Measurements from ENCODE around the gene LDLRAD4. TPM values are rescaled to one million over a fixed set of nuclear protein-coding genes. Genes with fewer than 3 reads are reported as not detected.

LDLRAD4 gene
- total and polyA plus RNA-seq, 2 donors (not counting 1 experiment from before 2014, with no cell fraction given) = 13.9 to 35.7 TPM

DNA sequence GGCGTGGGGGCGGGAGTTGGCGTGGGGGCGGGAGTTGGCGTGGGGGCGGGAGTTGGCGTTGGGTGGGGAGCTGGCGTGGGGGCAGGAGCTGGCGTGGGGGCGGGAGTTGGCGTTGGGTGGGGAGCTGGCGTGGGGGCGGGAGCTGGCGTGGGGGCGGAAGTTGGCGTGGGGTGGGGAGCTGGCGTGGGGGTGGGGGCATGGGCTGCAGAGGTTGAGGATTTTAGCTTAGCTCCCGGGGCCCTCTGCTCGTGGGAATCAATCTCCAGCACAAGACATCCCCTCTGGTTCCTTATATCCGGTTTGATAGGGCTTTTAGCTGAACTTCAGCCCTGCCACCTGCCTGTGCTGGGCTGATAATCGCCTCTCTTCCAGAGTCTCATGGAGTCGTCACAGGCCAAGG is 177.0 kb downstream of the LDLRAD4 start:
- Histone ChIP-seq H4K20me1 (ENCODE audit: control insufficient read depth, insufficient read depth, low read length, poor library complexity, severe bottlenecking) (no peaks in the 10 kb centered on the region), H3K9me3 (ENCODE audit: control extremely low read depth in 1 of 3, control insufficient read depth in 2 of 3, insufficient read depth in 1 of 3, low read length in 2 of 3) (no peaks in the 10 kb centered on the region), H2AFZ (ENCODE audit: insufficient read depth, low read depth, low read length, poor library complexity, severe bottlenecking) (no peak overlapping the region), H3K4me2 (replicated peaks; ENCODE audit: low read depth, low read length, poor library complexity, severe bottlenecking) (no peak overlapping the region), H3K36me3 (replicated peaks in 1 of 2; ENCODE audit: control extremely low read depth in 1 of 2, control insufficient read depth in 1 of 2, extremely low read depth in 1 of 2, insufficient read depth in 2 of 2, low read length in 1 of 2) (no peaks in the 10 kb centered on the region), H3K9ac (ENCODE audit: low read length) (no peak overlapping the region), H3K79me2 (ENCODE audit: control insufficient read depth, insufficient read depth, low read length) (no peaks in the 10 kb centered on the region), H3K27me3 (replicated peaks in 1 of 4; ENCODE audit: control extremely low read depth in 1 of 4, control insufficient read depth in 3 of 4, insufficient read depth in 4 of 4, low read length in 3 of 4) (no peaks in the 10 kb centered on the region), H3K27ac (ENCODE audit: low read length in 2 of 2) (no peak overlapping the region), H3K4me3 (ENCODE audit: control extremely low read depth in 1 of 5, extremely low read depth in 1 of 5, insufficient read depth in 1 of 5, low read depth in 2 of 5, low read length in 4 of 5) (no peak overlapping the region), H3K4me1 (ENCODE audit: control insufficient read depth in 2 of 2, insufficient read depth in 2 of 2, low read length in 2 of 2) (no peaks in the 10 kb centered on the region)
- ATAC-seq (ENCODE audit: low read depth) (no peak), DNase-seq (no peak)
- ChIA-PET POLR2A (interaction anchor here (0.6 kb wide), 1 partner anchor 216 kb away, joined by 3 read pairs; no protein-coding TSS in a partner anchor), CTCF (no interaction called here)
- TF ChIP-seq, protein P1, sequence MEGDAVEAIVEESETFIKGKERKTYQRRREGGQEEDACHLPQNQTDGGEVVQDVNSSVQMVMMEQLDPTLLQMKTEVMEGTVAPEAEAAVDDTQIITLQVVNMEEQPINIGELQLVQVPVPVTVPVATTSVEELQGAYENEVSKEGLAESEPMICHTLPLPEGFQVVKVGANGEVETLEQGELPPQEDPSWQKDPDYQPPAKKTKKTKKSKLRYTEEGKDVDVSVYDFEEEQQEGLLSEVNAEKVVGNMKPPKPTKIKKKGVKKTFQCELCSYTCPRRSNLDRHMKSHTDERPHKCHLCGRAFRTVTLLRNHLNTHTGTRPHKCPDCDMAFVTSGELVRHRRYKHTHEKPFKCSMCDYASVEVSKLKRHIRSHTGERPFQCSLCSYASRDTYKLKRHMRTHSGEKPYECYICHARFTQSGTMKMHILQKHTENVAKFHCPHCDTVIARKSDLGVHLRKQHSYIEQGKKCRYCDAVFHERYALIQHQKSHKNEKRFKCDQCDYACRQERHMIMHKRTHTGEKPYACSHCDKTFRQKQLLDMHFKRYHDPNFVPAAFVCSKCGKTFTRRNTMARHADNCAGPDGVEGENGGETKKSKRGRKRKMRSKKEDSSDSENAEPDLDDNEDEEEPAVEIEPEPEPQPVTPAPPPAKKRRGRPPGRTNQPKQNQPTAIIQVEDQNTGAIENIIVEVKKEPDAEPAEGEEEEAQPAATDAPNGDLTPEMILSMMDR (IDR thresholded peaks at IDR 0.05) = no peak
- no peak for TF ChIP-seq EZH2 (IDR thresholded peaks at IDR 0.05; ENCODE audit: borderline replicate concordance, insufficient read depth, low read depth, low read length, poor library complexity, severe bottlenecking)
- Mint-ChIP-seq H3K27ac (no peak overlapping the region), H3K9me3 (ENCODE audit: insufficient read depth) (no peaks in the 10 kb centered on the region), H3K27me3 (peaks cover 3% of the 10 kb centered on the region), H3K4me3 (no peak overlapping the region), H3K4me1 (no peaks in the 10 kb centered on the region)
- WGBS (ENCODE audit: insufficient coverage) = 87% methylated on average over 3 of the region's 22 CpGs
- intact Hi-C loops (cut with micrococcal nuclease) = no loop called here

DNA sequence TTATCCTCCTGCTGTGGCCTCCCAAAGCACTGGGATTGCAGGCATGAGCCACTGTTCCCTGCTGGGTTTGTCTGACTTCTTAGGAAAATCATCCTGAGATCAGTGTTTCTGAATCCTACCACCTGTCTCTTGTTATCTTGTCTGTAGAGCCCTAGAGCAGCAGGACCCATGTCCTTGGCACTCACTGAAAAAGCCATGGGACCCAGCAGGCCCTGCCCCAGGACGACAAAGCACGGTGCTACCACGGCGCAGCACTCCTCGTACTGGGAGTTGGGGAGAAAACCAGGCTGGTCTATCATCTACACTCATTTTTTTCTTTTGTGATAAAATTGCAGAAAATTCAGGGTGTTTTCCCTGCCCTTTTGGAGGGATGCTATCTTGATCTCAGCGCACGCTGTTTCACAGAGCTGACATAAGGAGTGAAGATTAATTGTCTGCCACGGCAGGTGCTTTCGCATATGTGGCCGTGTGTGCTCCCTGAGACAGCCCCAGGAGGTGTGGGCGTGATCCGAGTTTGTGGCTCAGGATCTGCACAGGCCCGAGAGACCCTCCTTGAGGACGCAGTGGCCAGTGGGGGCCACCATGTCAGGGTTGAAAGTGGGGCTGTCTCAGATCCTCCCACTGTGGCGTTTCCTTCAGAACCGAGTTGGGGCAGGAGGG is 179.1 kb downstream of the LDLRAD4 start:
- no peaks in the 10 kb centered on the region for H3K9me3 Mint-ChIP-seq (ENCODE audit: insufficient read depth)
- ATAC-seq (ENCODE audit: low read depth) (no peak), DNase-seq (no peak)
- H2AFZ ChIP-seq (ENCODE audit: insufficient read depth, low read depth, low read length, poor library complexity, severe bottlenecking) = no peak overlapping the region
- H3K79me2 ChIP-seq (ENCODE audit: control insufficient read depth, insufficient read depth, low read length) = no peaks in the 10 kb centered on the region
- no peaks in the 10 kb centered on the region for H4K20me1 ChIP-seq (ENCODE audit: control insufficient read depth, insufficient read depth, low read length, poor library complexity, severe bottlenecking)
- intact Hi-C loops (cut with micrococcal nuclease) = no loop called here
- no peaks in the 10 kb centered on the region for H3K4me1 Mint-ChIP-seq
- H3K27ac ChIP-seq (ENCODE audit: low read length in 2 of 2) = no peak overlapping the region
- CTCF ChIA-PET = no interaction called here
- TF ChIP-seq EZH2 (IDR thresholded peaks at IDR 0.05; ENCODE audit: borderline replicate concordance, insufficient read depth, low read depth, low read length, poor library complexity, severe bottlenecking) = no peak
- TF ChIP-seq, protein P1 (IDR thresholded peaks at IDR 0.05) = no peak
- 94% methylated on average over 11 of the region's 16 CpGs for WGBS (ENCODE audit: insufficient coverage)
- POLR2A ChIA-PET = no interaction called here
- peaks cover 3% of the 10 kb centered on the region for H3K27me3 Mint-ChIP-seq
- H3K9ac ChIP-seq (ENCODE audit: low read length) = no peak overlapping the region
- H3K27ac Mint-ChIP-seq = no peak overlapping the region
- H3K4me3 Mint-ChIP-seq = no peak overlapping the region
- H3K9me3 ChIP-seq (ENCODE audit: control extremely low read depth in 1 of 3, control insufficient read depth in 2 of 3, insufficient read depth in 1 of 3, low read length in 2 of 3) = no peaks in the 10 kb centered on the region
- H3K36me3 ChIP-seq (replicated peaks in 1 of 2; ENCODE audit: control extremely low read depth in 1 of 2, control insufficient read depth in 1 of 2, extremely low read depth in 1 of 2, insufficient read depth in 2 of 2, low read length in 1 of 2) = no peaks in the 10 kb centered on the region
- no peaks in the 10 kb centered on the region for H3K27me3 ChIP-seq (replicated peaks in 1 of 4; ENCODE audit: control extremely low read depth in 1 of 4, control insufficient read depth in 3 of 4, insufficient read depth in 4 of 4, low read length in 3 of 4)
- no peak overlapping the region for H3K4me3 ChIP-seq (ENCODE audit: control extremely low read depth in 1 of 5, extremely low read depth in 1 of 5, insufficient read depth in 1 of 5, low read depth in 2 of 5, low read length in 4 of 5)
- H3K4me1 ChIP-seq (ENCODE audit: control insufficient read depth in 2 of 2, insufficient read depth in 2 of 2, low read length in 2 of 2) = no peaks in the 10 kb centered on the region
- H3K4me2 ChIP-seq (replicated peaks; ENCODE audit: low read depth, low read length, poor library complexity, severe bottlenecking) = no peak overlapping the region
